Activated T-cell treated with anti-CD3 and anti-CD28 coated beads for 24 hours (primary cell): ENCODE measurements around the gene ZMYND15.

Experiments used
- DNase-seq: peaks from one replicate; pipeline ENCODE4 v3.0.0-alpha.2; 2020; ENCODE audit warnings: low read depth

The ZMYND15 gene

GRCh38 chr17:4743898-4744297 lies 4.3 kb downstream of the ZMYND15 start:
- DNase-seq = no peak

- no peak for DNase-seq
Measured at GRCh38 chr17:4744999-4745969, 5.7 kb downstream of the ZMYND15 start.

- no peak for DNase-seq
Measured at GRCh38 chr17:4747847-4748246, 8.2 kb downstream of the ZMYND15 start.

- DNase-seq = no peak
Measured at GRCh38 chr17:4748686-4749085, 9.1 kb downstream of the ZMYND15 start.

GRCh38 chr17:4750606-4751005 lies 11.0 kb downstream of the ZMYND15 start:
- no peak for DNase-seq

GRCh38 chr17:4751932-4752331 lies 12.3 kb downstream of the ZMYND15 start:
- DNase-seq = no peak

- DNase-seq = no peak
Measured at GRCh38 chr17:4753392-4753791, 13.8 kb downstream of the ZMYND15 start.

GRCh38 chr17:4759776-4760236 lies 20.2 kb downstream of the ZMYND15 start:
- no peak for DNase-seq

GRCh38 chr17:4764595-4764994 lies 25.0 kb downstream of the ZMYND15 start:
- no peak for DNase-seq

- DNase-seq = no peak
Measured at GRCh38 chr17:4766201-4766600, 26.6 kb downstream of the ZMYND15 start.

GRCh38 chr17:4766723-4767122 lies 27.1 kb downstream of the ZMYND15 start:
- DNase-seq = no peak

- no peak for DNase-seq
Measured at GRCh38 chr17:4768298-4768697, 28.7 kb downstream of the ZMYND15 start.

- no peak for DNase-seq
Measured at GRCh38 chr17:4769628-4770027, 30.0 kb downstream of the ZMYND15 start.

- DNase-seq = no peak
Measured at GRCh38 chr17:4771519-4772234, 32.0 kb downstream of the ZMYND15 start, which contains the start of gene TM4SF5. Gene TM4SF5 (plus strand): TSS chr17:4771886. CDS start chr17:4771923, 37 bp downstream.

- DNase-seq = no peak
Measured at GRCh38 chr17:4772235-4772613, 32.6 kb downstream of the ZMYND15 start.

- DNase-seq = no peak
Measured at GRCh38 chr17:4777969-4778760, 38.5 kb downstream of the ZMYND15 start.

GRCh38 chr17:4780325-4780955 lies 40.8 kb downstream of the ZMYND15 start:
- no peak for DNase-seq

GRCh38 chr17:4782652-4783051 lies 43.0 kb downstream of the ZMYND15 start:
- DNase-seq = no peak

GRCh38 chr17:4785311-4786105 lies 45.9 kb downstream of the ZMYND15 start:
- DNase-seq = no peak

- no peak for DNase-seq
Measured at GRCh38 chr17:4786106-4786511, 46.5 kb downstream of the ZMYND15 start, which contains the start of gene VMO1. Gene VMO1 (minus strand): TSS chr17:4786364. CDS start chr17:4786352, 12 bp downstream.

GRCh38 chr17:4786516-4786915 lies 46.9 kb downstream of the ZMYND15 start:
- no peak for DNase-seq
